ENCODE data around the gene TMEM109. TPM values are rescaled to one million over a fixed set of nuclear protein-coding genes. Genes with fewer than 3 reads are reported as not detected.

Gene TMEM109
- total RNA-seq, 2 donors from 2014 or later = 31.9 to 95.1 TPM

- H3K27ac Mint-ChIP-seq = no peak overlapping the region
- H3K9me3 Mint-ChIP-seq = no peaks in the 10 kb centered on the region
- no peak for DNase-seq (ENCODE audit: low spot score in 2 of 2)
- no peak for ATAC-seq
- H3K36me3 Mint-ChIP-seq = no peaks in the 10 kb centered on the region
Measured at GRCh38 chr11:60955571-60955970, 41.6 kb downstream of the TMEM109 start.

DNA sequence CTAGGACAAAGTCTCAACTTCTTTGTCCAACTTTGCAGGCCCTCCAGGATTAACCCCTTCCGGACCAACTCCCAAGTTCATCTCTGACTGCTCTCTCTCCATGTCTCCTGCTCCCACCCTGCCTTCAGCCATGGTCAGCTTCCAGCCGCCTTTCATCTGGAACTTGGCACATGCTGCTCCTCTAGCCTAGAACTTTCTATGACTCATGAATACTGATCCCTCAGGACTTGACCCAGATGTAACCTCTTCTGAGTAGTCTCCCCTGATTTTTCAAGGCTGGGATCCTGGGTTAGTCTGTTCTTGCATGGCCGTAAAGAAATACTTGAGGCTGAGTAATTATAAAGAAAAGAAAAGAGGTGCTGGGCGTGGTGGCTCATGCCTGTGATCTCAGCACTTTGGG is 43.2 kb downstream of the TMEM109 start:
- no peaks in the 10 kb centered on the region for H3K36me3 Mint-ChIP-seq
- DNase-seq (ENCODE audit: low spot score in 2 of 2) (no peak), ATAC-seq (no peak)
- no peaks in the 10 kb centered on the region for H3K9me3 Mint-ChIP-seq
- H3K27ac Mint-ChIP-seq = peak overlapping the region in 1 of 2 donors; percentile 46

- Mint-ChIP-seq H3K9me3 (no peaks in the 10 kb centered on the region), H3K27ac (no peak overlapping the region), H3K36me3 (no peaks in the 10 kb centered on the region)
- DNase-seq (ENCODE audit: low spot score in 2 of 2) = no peak
- no peak for ATAC-seq
Measured at GRCh38 chr11:60959431-60959830, 45.5 kb downstream of the TMEM109 start.

DNA sequence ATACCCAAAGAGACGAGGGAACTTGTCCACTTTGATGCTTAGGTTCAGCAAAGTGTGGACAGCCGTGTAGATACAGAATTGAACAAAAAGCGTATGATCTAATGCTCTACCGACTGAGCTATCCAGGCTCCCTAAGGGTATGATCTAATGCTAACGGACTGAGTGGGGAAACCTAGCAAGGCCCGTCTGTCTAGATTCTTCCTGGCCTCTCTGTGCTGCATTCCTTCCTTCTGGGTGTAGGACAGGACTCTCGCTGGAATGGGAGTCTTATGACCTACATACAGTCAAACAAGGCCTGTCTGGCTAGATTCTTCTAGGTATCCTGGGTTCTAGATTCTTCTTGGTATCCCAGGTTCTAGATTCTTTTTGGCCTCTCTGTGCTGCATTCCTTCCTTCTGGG is 46.4 kb downstream of the TMEM109 start:
- Mint-ChIP-seq H3K27ac (no peak overlapping the region), H3K36me3 (no peaks in the 10 kb centered on the region), H3K9me3 (no peaks in the 10 kb centered on the region)
- ATAC-seq = no peak
- no peak for DNase-seq (ENCODE audit: low spot score in 2 of 2)

DNA sequence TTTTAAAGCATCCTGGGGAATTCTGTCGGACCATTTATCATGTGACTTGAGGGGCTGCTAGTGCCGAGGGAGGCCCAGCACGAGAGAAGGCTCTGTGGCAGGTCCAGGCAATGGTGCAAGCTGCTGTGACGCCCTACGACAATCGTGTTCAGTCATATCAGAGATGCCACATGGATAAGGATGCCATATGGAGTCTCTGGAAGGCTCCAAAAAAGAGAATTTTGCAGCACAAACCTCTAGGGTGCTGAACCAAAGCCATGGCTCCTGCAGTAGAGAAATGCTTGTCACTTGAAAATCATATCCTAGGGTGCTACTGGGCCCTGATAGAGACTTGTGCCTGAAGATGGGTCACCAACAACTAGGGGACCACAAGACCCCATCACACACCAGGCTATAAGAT is 50.8 kb downstream of the TMEM109 start:
- peaks cover 0 to 16% of the 10 kb centered on the region in 2 donors for H3K36me3 Mint-ChIP-seq
- peaks cover 0 to 5% of the 10 kb centered on the region in 2 donors for H3K9me3 Mint-ChIP-seq
- DNase-seq (ENCODE audit: low spot score in 2 of 2) (no peak), ATAC-seq (no peak)
- H3K27ac Mint-ChIP-seq = no peak overlapping the region

DNA sequence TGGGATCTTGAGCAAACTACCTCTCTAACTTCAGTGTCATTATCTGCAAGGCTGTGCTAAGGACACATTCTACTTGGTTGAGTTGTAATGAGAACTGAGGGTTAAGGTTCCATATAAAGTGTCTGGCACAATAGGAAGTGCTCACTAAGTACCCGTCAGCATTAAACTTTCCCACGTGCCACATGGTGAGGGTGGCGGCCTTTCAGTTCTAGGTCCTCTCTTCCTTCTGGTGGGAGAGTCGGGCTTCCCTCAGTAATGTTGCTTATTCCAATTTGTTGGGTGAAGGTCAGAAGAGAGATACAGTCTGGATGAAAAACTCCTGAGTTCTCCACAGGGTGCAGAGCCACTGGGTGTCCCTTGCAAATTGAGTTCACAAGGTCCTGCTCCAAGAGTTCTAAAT is 52.9 kb downstream of the TMEM109 start:
- DNase-seq (ENCODE audit: low spot score in 2 of 2) = no peak
- Mint-ChIP-seq H3K9me3 (peaks cover 0 to 5% of the 10 kb centered on the region in 2 donors), H3K36me3 (peaks cover 7 to 21% of the 10 kb centered on the region in 2 donors), H3K27ac (no peak overlapping the region)
- ATAC-seq = no peak

- ATAC-seq (no peak), DNase-seq (ENCODE audit: low spot score in 2 of 2) (no peak)
- H3K36me3 Mint-ChIP-seq = peaks cover 20 to 34% of the 10 kb centered on the region in 2 donors
- peaks cover 0 to 5% of the 10 kb centered on the region in 2 donors for H3K9me3 Mint-ChIP-seq
- no peak overlapping the region for H3K27ac Mint-ChIP-seq
Measured at GRCh38 chr11:60968223-60968622, 54.3 kb downstream of the TMEM109 start.

GRCh38 chr11:60970369-60970774 is 56.4 kb downstream of the TMEM109 start:
- peak; percentile 81 to 86 for DNase-seq (ENCODE audit: low spot score in 2 of 2)
- Mint-ChIP-seq H3K27ac (peak overlapping the region in 1 of 2 donors; percentile 99), H3K36me3 (peaks cover 36 to 54% of the 10 kb centered on the region in 2 donors), H3K9me3 (peaks cover 0 to 5% of the 10 kb centered on the region in 2 donors)
- ATAC-seq = peak; percentile 56 to 67

DNA sequence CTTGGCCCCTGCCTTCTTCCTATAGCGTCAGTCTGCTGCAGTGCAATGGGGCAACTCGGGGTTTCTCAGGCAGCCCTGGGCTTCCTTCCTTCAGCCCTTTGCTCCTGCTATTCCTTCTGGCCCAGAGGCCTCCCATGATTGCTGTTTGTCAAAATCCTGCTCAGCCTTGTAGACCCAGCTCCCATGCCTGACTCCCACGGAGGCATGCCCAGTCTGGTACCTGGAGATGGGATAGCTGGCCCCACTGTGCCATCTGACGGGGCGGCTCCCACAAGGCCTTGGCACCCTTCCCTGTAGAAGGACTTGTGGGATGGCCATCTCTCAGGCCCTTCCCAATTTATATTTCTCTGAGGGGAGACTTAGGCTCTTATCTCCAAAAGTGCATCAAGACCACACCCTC is 56.9 kb downstream of the TMEM109 start:
- Mint-ChIP-seq H3K27ac (peak overlapping the region; percentile 2 to 99), H3K9me3 (peaks cover 0 to 5% of the 10 kb centered on the region in 2 donors), H3K36me3 (peaks cover 36 to 57% of the 10 kb centered on the region in 2 donors)
- no peak for DNase-seq (ENCODE audit: low spot score in 2 of 2)
- ATAC-seq = peak; percentile 3 to 16

GRCh38 chr11:60971520-60971919 is 57.6 kb downstream of the TMEM109 start, which contains the start of gene CD6:
Gene CD6 (plus strand): TSS chr11:60971680. CDS start chr11:60971866, 186 bp downstream.
- Mint-ChIP-seq H3K36me3 (peaks cover 42 to 62% of the 10 kb centered on the region in 2 donors), H3K27ac (peak within 1 kb of the TSS; percentile 99)

DNA sequence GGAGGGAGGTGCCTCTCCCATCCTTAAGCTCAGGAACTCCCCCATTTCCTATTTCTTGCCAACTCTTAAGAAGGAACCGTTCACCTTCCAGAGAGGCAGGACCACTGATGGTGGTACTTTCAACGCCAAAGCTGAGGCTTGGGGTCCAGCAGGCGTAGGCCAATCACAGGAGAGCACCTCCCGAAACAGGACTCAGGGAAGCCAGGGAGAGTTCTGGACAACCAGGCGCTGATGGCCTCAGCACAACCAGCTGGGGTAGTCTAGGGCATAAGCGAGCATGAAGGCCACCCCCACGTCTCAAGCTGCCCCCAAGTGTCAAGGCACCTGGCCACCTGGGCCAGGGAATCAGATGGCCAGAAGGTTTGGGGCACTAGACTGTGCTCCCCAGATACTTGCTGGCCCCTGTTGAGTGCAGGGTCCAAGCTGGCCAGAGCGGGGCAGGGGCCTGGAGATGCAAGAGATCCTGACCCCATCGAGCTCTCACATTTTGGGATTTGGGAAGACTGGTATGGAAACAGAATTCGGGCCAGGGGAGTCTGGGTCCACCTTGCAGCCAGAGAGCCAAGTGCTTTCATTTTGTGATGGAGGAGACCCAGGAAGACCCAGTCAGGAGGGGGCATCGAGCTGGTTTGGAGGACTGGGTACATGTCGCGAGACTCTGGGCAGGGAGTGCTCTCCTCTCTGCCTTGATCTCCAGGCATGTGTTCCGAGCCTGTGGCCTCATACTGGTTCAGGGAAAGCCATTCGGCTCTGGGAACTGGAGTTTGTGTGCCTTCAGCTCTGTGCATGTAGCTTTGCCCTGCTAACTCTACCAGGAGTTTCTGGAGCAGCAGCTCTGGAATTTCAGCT is 58.4 kb downstream of the TMEM109 start:
- Mint-ChIP-seq H3K9me3 (peaks cover 0 to 2% of the 10 kb centered on the region in 2 donors), H3K36me3 (peaks cover 50 to 67% of the 10 kb centered on the region in 2 donors), H3K27ac (peak overlapping the region; percentile 99)
- ATAC-seq = peak; percentile 47 to 52
- no peak for DNase-seq (ENCODE audit: low spot score in 2 of 2)

More at GRCh38 chr11:60971520-60971919, 57.6 kb downstream of the TMEM109 start, which contains the start of gene CD6:
- DNase-seq (ENCODE audit: low spot score in 2 of 2) = peak in 1 of 2 donors; percentile 60
- ATAC-seq = peak; percentile 68 to 71
- peaks cover 0 to 5% of the 10 kb centered on the region in 2 donors for H3K9me3 Mint-ChIP-seq

Other genes starting within 250 kb of the TMEM109 start
- gene MS4A8, start 214.5 kb upstream of the TMEM109 start, total RNA-seq = not detected
- not detected for gene MS4A18, start 189.4 kb upstream of the TMEM109 start, total RNA-seq
- not detected for gene MS4A15, start 157.3 kb upstream of the TMEM109 start, total RNA-seq
- not detected for gene MS4A10, start 128.8 kb upstream of the TMEM109 start, total RNA-seq
- 10 to 100 TPM; 29.3 to 38.0 TPM for gene CCDC86, start 72.0 kb upstream of the TMEM109 start, total RNA-seq
- under 1 TPM in 1 of 2 donors, not detected in 1; 0.25 TPM for gene PTGDR2, start 58.2 kb upstream of the TMEM109 start, total RNA-seq
- not detected for gene ZP1, start 46.6 kb upstream of the TMEM109 start, total RNA-seq
- 100 to 1,000 TPM in 1 of 2 donors, 10 to 100 TPM in 1; 71.0 to 149 TPM for gene PRPF19, start 7.6 kb upstream of the TMEM109 start, total RNA-seq
- 1 to 10 TPM in 1 of 2 donors, under 1 TPM in 1; 0.71 to 1.4 TPM for gene TMEM132A, start 10.3 kb downstream of the TMEM109 start, total RNA-seq
- 1 to 10 TPM; 5.9 to 9.0 TPM for gene SLC15A3, start 38.0 kb downstream of the TMEM109 start, total RNA-seq
- gene CD6, start 57.5 kb downstream of the TMEM109 start, total RNA-seq = 100 to 1,000 TPM; 227 to 339 TPM
- gene CD5, start 188.3 kb downstream of the TMEM109 start, total RNA-seq = 100 to 1,000 TPM; 227 to 294 TPM
- 10 to 100 TPM; 10.2 to 10.9 TPM for gene VPS37C, start 247.3 kb downstream of the TMEM109 start, total RNA-seq